GM12878 (cell line): ENCODE results near the gene TSC2. TPM values are rescaled to one million over a fixed set of nuclear protein-coding genes. Genes with fewer than 3 reads are reported as not detected.

ENCODE experiments used
- BCLAF1 ChIP-seq: fragments of 450-650 bp; IDR thresholded peaks from 2 replicates; pipeline ENCODE4 v1.6.1; 2017; ENCODE audit warnings: antibody characterized with exemption, mild to moderate bottlenecking, moderate library complexity
- CTCF ChIP-seq, 3 experiments: IDR thresholded peaks in 2 of 3; conservative IDR thresholded peaks in 1 of 3; 2 replicates each; pipeline ENCODE4 v1.5.1; 2011; ENCODE audit warnings: low read depth in 3 of 3, low read length in 3 of 3, mild to moderate bottlenecking in 3 of 3, control low read depth in 2 of 3, moderate library complexity in 2 of 3, inconsistent platforms in 1 of 3, mixed read lengths in 1 of 3; ENCODE audit not compliant: control insufficient read depth in 2 of 3, insufficient read depth in 1 of 3; ENCODE audit errors: extremely low read depth in 1 of 3
- IKZF1 ChIP-seq: fragments of 450-650 bp; conservative IDR thresholded peaks from 2 replicates; pipeline ENCODE4 v1.6.1; 2017; ENCODE audit warnings: antibody characterized with exemption, mild to moderate bottlenecking
- IRF4 ChIP-seq: IDR thresholded peaks from 2 replicates; pipeline ENCODE4 v1.6.1; 2011; ENCODE audit warnings: low read depth, low read length
- JUND ChIP-seq: IDR thresholded peaks from 2 replicates; pipeline ENCODE4 v1.6.1; 2012; ENCODE audit warnings: low read depth, mild to moderate bottlenecking, low read length, improper control_type of control experiment, moderate library complexity
- LARP7 ChIP-seq: fragments of 450-650 bp; IDR thresholded peaks from 2 replicates; pipeline ENCODE4 v1.6.1; 2017; ENCODE audit warnings: mild to moderate bottlenecking
- PAX8 ChIP-seq: fragments of 450-650 bp; IDR thresholded peaks from 2 replicates; pipeline ENCODE4 v1.6.1; 2017; ENCODE audit warnings: mild to moderate bottlenecking, moderate library complexity
- PML ChIP-seq: IDR thresholded peaks from 2 replicates; pipeline ENCODE4 v1.6.1; 2012; ENCODE audit warnings: low read length, inconsistent platforms
- POU2F2 ChIP-seq: IDR thresholded peaks from 3 replicates; pipeline ENCODE4 v1.6.1; 2011; ENCODE audit warnings: low read depth, mild to moderate bottlenecking, low read length, borderline replicate concordance
- RELA ChIP-seq: fragments of 450-650 bp; IDR thresholded peaks from 2 replicates; pipeline ENCODE4 v1.8.0; 2014; ENCODE audit warnings: borderline replicate concordance; ENCODE audit not compliant: partially characterized antibody
- SIX5 ChIP-seq: IDR thresholded peaks from 2 replicates; pipeline ENCODE4 v1.6.1; 2011; ENCODE audit warnings: mild to moderate bottlenecking, low read depth, low read length, moderate library complexity; ENCODE audit not compliant: severe bottlenecking
- WRNIP1 ChIP-seq: IDR thresholded peaks from 2 replicates; pipeline ENCODE4 v1.6.1; 2011; ENCODE audit warnings: low read depth, low read length, improper control_type of control experiment, borderline replicate concordance
- ZBTB4 ChIP-seq: fragments of 450-650 bp; formaldehyde crosslinking; IDR thresholded peaks from 2 replicates; pipeline ENCODE4 v1.4.0; 2022; ENCODE audit warnings: mild to moderate bottlenecking, moderate library complexity
- ZNF207 ChIP-seq: fragments of 450-650 bp; IDR thresholded peaks from 2 replicates; pipeline ENCODE4 v1.6.1; 2014; ENCODE audit warnings: antibody characterized with exemption, mild to moderate bottlenecking, borderline replicate concordance
- ZNF687 ChIP-seq: fragments of 450-650 bp; IDR thresholded peaks from 2 replicates; pipeline ENCODE4 v1.6.1; 2017; ENCODE audit warnings: mild to moderate bottlenecking, moderate library complexity
- polyA plus RNA-seq, 11 experiments: library from polyadenylated mRNA; depleted of rRNA in 4 of 11; unstranded in 6 of 11; stranded (reverse) in 5 of 11; fragments of >200 nt; fragmentation: Nextera tagmentation in 4 of 11; fragmentation: Illumina TruSeq in 1 of 11; extraction: Ambion mirVana in 4 of 11; extraction: Trizol in 1 of 11; gene quantifications; 1 replicate in 1 of 11; 2 replicates in 10 of 11; pipeline versions ENCODE4 v1.2.1 to v1.2.3, GENCODE V29; 2011 to 2016; ENCODE audit warnings: inconsistent platforms in 2 of 11, missing spikeins in 2 of 11, low read depth in 1 of 11
- total RNA-seq, 4 experiments: library from RNA; depleted of rRNA in 3 of 4; stranded (reverse); fragments of >200 nt in 3 of 4; fragmentation: Illumina TruSeq in 1 of 4; extraction: Trizol in 1 of 4; gene quantifications; 2 replicates each; pipeline versions ENCODE4 v1.2.1 to v1.2.3, GENCODE V29; 2013 to 2021

Gene TSC2
- total and polyA plus RNA-seq, 10 of the 15 experiments (the other 5 are each of a cell fraction or from before 2014, with no cell fraction given): 1.6 to 77.0 (median 21.6) TPM

GRCh38 chr16:2023092-2024031 lies 24.4 kb upstream of the TSC2 start (continued):
- TF ChIP-seq SIX5 (no peak), ZNF207 (no peak), ZNF687 (no peak), PAX8 (no peak), BCLAF1 (no peak), POU2F2 (0 out of 3 replicates have a peak, but pooled peaks have one; percentile 19), RELA (peak; percentile 15), JUND (0 out of 2 replicates have a peak, but pooled peaks have one; percentile 31), IKZF1 (no peak; the same call in 1 of the 2 replicates), WRNIP1 (no peak), LARP7 (no peak), ZBTB4 (no peak), CTCF (IDR thresholded peaks at IDR 0.05 in 2 of 3, conservative IDR thresholded peaks at IDR 0.05 in 1 of 3; ENCODE audit: control insufficient read depth in 2 of 3, extremely low read depth in 1 of 3, insufficient read depth in 1 of 3, low read depth in 3 of 3, low read length in 3 of 3) (peak; percentile 97 to 99 (median 98)), IRF4 (no peak), PML (no peak)
